A673 (cell line): ENCODE measurements around the gene ROS1. TPM values are rescaled to one million over a fixed set of nuclear protein-coding genes. Genes with fewer than 3 reads are reported as not detected.

Source experiments
- BruUV-seq: library from RNA; stranded (reverse); fragments of 400-500 nt; replicated peaks from 2 replicates; lab custom pipeline; 2021; lab: Mats Ljungman, UMichigan
- CTCF ChIA-PET: fragments of 300-600 bp; sonication (Branson Sonifier 250); formaldehyde crosslinking; loops from one replicate; lab custom pipeline; 2022; ENCODE audit warnings: antibody characterized with exemption; lab: Charles Lee
- POLR2A ChIA-PET: fragments of 300-600 bp; sonication (Branson Sonifier 250); formaldehyde crosslinking; loops from one replicate; lab custom pipeline; 2022; ENCODE audit warnings: antibody characterized with exemption; ENCODE audit not compliant: low non-redundant PET; lab: Charles Lee
- DNase-seq: peaks from one replicate; pipeline ENCODE4 v3.0.0-alpha.2; 2015; ENCODE audit warnings: low spot score
- H3K27ac ChIP-seq: fragments of 200-600 bp; sonication (generic); 2 replicates; pipeline ENCODE4 v1.5.1; 2016; ENCODE audit warnings: mixed run types, low read depth, mild to moderate bottlenecking, mixed read lengths, antibody characterized with exemption, low read length; ENCODE audit not compliant: poor library complexity, severe bottlenecking
- H3K27me3 ChIP-seq: fragments of 200-600 bp; sonication (generic); replicated peaks from 2 replicates; pipeline ENCODE4 v1.6.1; 2017; ENCODE audit warnings: mixed run types, low read depth, mild to moderate bottlenecking, mixed read lengths, antibody characterized with exemption, low read length; ENCODE audit not compliant: insufficient read depth, poor library complexity
- H3K36me3 ChIP-seq: fragments of 200-600 bp; sonication (generic); 2 replicates; pipeline ENCODE4 v1.6.1; 2016; ENCODE audit warnings: mixed run types, mild to moderate bottlenecking, mixed read lengths, antibody characterized with exemption, low read length; ENCODE audit not compliant: insufficient read depth, poor library complexity, severe bottlenecking
- H3K4me1 ChIP-seq: fragments of 200-600 bp; sonication (generic); 2 replicates; pipeline ENCODE4 v1.6.1; 2017; ENCODE audit warnings: mixed run types, mild to moderate bottlenecking, mixed read lengths, antibody characterized with exemption, low read length; ENCODE audit not compliant: insufficient read depth, poor library complexity, severe bottlenecking
- H3K4me3 ChIP-seq: fragments of 200-600 bp; sonication (generic); 2 replicates; pipeline ENCODE4 v1.5.1; 2016; ENCODE audit warnings: low read depth, mixed run types, mild to moderate bottlenecking, mixed read lengths, low read length; ENCODE audit not compliant: poor library complexity, severe bottlenecking
- H3K9me3 ChIP-seq: fragments of 200-600 bp; sonication (generic); 2 replicates; pipeline ENCODE4 v1.6.1; 2016; ENCODE audit warnings: mixed run types, low read depth, mild to moderate bottlenecking, mixed read lengths, antibody characterized with exemption, low read length; ENCODE audit not compliant: poor library complexity, severe bottlenecking
- CTCF ChIP-seq: fragments of 300-800, 200-600 bp; sonication (generic); conservative IDR thresholded peaks from 2 replicates; pipeline ENCODE4 v1.5.1; 2017; ENCODE audit warnings: low read depth, mild to moderate bottlenecking, antibody characterized with exemption, low read length, moderate library complexity, mixed read lengths
- EZH2 ChIP-seq: fragments of 200-600 bp; sonication (generic); IDR thresholded peaks from 2 replicates; pipeline ENCODE4 v1.6.1; 2017; ENCODE audit warnings: borderline replicate concordance, low read depth, mild to moderate bottlenecking, mixed read lengths, antibody characterized with exemption, low read length; ENCODE audit not compliant: poor library complexity, severe bottlenecking
- intact Hi-C: fragments of 100-400 bp; cut with micrococcal nuclease; formaldehyde crosslinking; loops from one replicate; pipeline ENCODE4 v1.10.0; 2022; ENCODE audit not compliant: unreplicated experiment
- total RNA-seq: library from RNA; stranded (reverse); gene quantifications from 2 replicates; pipeline ENCODE4 v1.2.3, GENCODE V29; 2021

ROS1 gene
- total RNA-seq, 1 experiment from 2014 or later = not detected

DNA sequence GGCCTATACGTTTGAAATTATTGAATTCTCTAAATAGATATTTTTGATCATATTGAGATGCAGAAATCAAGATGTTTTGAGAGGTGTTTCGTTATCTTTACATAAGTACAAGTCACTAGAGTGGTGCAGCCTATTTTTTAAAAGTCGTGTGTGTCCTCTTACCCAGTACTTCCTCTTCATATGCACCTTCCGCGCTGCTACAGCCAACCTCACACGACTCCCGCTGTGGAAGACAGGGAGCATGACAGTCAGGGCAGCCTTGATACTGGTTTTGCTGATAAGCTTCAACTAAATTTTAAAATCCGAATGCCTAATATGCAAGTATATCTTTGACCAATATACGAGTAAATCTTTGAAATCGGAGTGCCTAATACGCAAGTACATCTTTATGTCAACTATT lies 16.3 kb downstream of the ROS1 start:
- Histone ChIP-seq H3K27ac (no peak overlapping the region), H3K36me3 (no peaks in the 10 kb centered on the region), H3K4me1 (no peaks in the 10 kb centered on the region), H3K4me3 (no peak overlapping the region), H3K27me3 (peaks cover 25% of the 10 kb centered on the region), H3K9me3 (no peaks in the 10 kb centered on the region)
- CTCF ChIA-PET = no interaction called here
- POLR2A ChIA-PET = no interaction called here
- BruUV-seq = no TSS peak
- no peak for TF ChIP-seq CTCF
- no peak for TF ChIP-seq EZH2
- no peak for DNase-seq
- intact Hi-C loops = no loop called here

GRCh38 chr6:117404548-117404947 lies 21.2 kb downstream of the ROS1 start:
- DNase-seq = no peak
- H3K4me1 ChIP-seq = no peaks in the 10 kb centered on the region
- no peak overlapping the region for H3K4me3 ChIP-seq
- no peak overlapping the region for H3K27ac ChIP-seq
- BruUV-seq = no TSS peak
- no peak for TF ChIP-seq EZH2
- CTCF ChIA-PET = no interaction called here
- H3K27me3 ChIP-seq = no peaks in the 10 kb centered on the region
- no peaks in the 10 kb centered on the region for H3K9me3 ChIP-seq
- H3K36me3 ChIP-seq = no peaks in the 10 kb centered on the region
- intact Hi-C loops = no loop called here
- POLR2A ChIA-PET = no interaction called here

DNA sequence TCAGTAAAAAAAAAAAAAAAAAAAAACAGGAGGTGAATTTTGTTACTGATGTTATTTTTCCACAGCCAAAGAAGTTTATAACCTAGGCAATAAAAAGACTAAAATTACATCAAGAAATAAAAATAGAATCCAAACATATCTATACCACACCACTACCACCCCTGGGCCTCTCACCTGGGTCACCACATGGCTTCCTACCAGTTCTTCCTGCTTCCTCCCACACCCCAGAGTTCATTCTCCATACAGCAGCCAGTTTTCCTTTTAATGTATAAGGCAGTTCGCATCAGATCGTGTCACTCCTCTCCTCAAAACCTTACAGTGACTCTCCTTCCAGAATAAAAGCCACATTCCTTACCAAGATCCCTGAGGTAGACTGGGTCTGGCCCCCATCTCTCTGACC lies 23.9 kb downstream of the ROS1 start:
- H3K9me3 ChIP-seq = no peaks in the 10 kb centered on the region
- TF ChIP-seq EZH2 (no peak), CTCF (no peak)
- no TSS peak for BruUV-seq
- no peaks in the 10 kb centered on the region for H3K27me3 ChIP-seq
- no peaks in the 10 kb centered on the region for H3K36me3 ChIP-seq
- intact Hi-C loops = no loop called here
- POLR2A ChIA-PET = no interaction called here
- H3K4me1 ChIP-seq = no peaks in the 10 kb centered on the region
- CTCF ChIA-PET = no interaction called here
- H3K27ac ChIP-seq = no peak overlapping the region
- no peak overlapping the region for H3K4me3 ChIP-seq
- DNase-seq = no peak

DNA sequence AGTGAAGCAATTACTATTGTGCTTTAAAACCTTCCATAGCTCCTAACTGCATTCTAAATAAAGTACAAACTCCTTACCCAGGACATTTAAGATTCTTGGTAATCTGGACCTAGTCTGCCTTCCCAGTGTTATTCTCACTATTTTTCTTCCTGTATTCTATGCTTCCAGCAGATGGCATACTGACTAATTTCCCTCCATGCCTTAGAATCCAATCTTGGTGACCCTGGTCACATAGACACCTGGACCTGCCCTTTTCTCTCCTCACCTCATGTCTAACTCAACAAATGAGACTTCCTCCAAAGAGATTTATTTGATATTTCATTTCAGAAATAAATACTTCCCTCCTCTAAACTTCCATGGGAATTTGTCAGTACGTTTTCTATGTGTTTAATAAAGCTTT lies 25.8 kb downstream of the ROS1 start:
- BruUV-seq = no TSS peak
- H3K27me3 ChIP-seq = peaks cover 1% of the 10 kb centered on the region
- peak; percentile 4 for DNase-seq
- no peaks in the 10 kb centered on the region for H3K36me3 ChIP-seq
- POLR2A ChIA-PET = interaction anchor here (0.5 kb wide), 1 partner anchor 168 kb away, joined by 5 read pairs; no protein-coding TSS in a partner anchor
- intact Hi-C loops = loop anchor here (5.0 kb wide), 1 partner anchor 207 kb away; no protein-coding TSS in a partner anchor
- CTCF ChIA-PET = no interaction called here
- no peak for TF ChIP-seq EZH2
- peak; percentile 42 for TF ChIP-seq CTCF
- H3K4me3 ChIP-seq = no peak overlapping the region
- H3K9me3 ChIP-seq = no peaks in the 10 kb centered on the region
- H3K4me1 ChIP-seq = no peaks in the 10 kb centered on the region
- H3K27ac ChIP-seq = no peak overlapping the region
